Mucosa of gallbladder (tissue), 1 donor: ENCODE measurements around the gene CENPW. TPM values are rescaled to one million over a fixed set of nuclear protein-coding genes. Genes with fewer than 3 reads are reported as not detected.

Experiments used
- DNase-seq: peaks from one replicate; pipeline ENCODE4 v3.0.0-alpha.2; 2020; ENCODE audit warnings: low spot score
- total RNA-seq: library from RNA; stranded (reverse); gene quantifications from one replicate; pipeline ENCODE4 v1.2.1, GENCODE V29; 2021
- donor health status: DM: no; HTN: no; CAD: no.

Gene CENPW
- total RNA-seq, 1 donor from 2014 or later: 3.3 TPM

DNA sequence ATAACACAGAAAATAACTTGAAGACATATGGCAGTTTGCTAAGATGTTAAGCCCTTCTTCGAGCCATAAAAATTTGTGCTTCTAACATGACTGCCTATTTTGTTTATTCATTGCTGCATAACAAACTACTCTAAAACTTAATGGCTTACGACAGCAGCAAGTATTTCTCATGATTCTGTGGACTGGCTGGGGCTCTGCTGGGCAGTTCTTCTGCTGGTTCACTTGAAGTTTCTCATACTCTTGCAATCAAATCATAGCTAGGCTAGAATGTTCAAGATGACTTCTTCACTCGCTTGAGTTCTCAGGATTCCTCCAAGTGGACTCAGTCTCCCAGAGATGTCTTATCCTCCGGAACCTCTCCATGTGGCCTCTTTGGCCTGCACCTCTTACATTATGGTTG lies 33.4 kb downstream of the CENPW start:
- no peak for DNase-seq

DNA sequence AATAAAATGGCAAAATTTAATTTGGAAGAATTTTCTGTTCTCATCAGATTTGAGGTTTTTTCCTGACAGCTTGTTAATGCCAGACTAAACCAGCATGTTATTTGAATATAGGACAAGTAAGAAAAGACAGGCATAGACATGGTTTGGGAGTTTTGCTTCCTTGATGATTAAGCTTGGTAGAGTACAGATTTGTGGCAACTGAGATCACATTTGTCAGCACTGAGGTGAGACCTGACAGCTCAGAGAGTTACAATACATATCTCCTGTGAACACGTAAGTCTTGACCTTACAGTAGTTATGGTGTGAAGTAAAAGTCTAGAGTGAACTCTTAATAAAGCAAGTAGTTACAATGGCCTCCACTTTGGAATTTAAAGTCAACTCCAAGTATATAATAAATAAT lies 34.5 kb downstream of the CENPW start:
- DNase-seq: no peak

DNA sequence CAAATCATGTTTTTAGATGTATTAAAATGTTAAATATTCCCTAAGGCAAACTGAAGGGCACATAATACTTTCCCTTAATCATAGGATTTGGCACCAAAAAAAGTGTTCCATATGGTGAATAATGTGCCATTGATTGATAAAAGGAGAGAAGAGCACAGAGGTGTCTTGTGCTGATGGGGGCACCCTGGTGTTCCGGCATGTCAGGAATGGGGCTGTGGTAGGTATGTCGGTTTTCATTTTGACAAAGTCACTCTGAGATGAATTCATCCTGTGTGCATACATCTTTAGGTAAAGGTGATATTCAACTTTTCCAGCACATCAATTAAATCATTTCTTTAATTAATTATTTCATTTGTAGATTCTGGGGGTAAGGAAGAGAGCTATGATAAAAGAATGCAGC lies 36.8 kb downstream of the CENPW start:
- no peak for DNase-seq

DNA sequence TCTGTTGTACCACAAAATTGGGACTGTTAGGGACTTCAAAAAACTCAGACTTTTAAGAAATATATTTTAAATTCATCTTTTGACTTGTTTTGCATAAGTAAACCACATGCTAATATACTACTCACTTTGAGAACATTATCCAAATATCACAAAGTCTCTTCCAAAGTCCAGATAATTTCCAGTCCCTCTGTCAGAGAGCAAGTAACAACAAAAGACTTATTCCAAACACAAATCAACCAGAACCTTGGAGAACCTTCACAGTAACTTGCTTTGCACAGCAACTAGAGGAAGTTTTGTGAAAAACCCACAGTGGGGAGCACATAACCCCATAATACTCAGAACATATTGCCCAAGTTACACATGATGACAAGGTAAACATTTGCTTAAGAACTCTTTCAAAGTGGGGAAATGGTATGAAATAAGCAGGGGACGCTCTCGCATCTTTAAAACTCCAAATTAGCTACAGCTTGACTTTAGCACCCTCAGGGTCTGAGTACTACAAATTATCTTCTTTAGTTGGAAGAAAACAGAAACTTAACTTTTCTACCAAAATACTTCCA lies 37.8 kb downstream of the CENPW start:
- DNase-seq: no peak

DNA sequence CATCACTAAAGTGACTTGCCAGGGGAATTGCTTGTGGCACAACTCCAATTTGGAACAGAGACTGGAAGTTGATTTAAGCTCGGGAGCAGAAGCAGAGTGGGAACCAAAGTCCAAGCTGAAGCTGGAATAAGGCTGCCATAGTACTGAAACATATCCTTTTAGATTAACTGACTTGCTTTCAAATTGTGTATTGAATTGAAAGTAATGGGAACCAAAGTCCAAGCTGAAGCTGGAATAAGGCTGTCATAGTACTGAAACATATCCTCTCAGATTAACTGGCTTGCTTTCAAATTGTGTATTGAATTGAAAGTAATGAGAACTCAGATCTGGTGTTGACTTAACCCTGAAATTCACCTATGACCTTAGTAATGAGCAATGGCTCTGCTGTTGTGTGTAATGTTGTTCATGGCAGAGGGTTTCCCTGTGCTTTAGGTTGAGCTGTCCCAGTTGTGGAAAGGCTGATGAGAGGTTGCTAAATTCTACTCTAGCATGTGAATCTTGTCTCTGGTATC lies 40.2 kb downstream of the CENPW start:
- peak; percentile 34 for DNase-seq

DNA sequence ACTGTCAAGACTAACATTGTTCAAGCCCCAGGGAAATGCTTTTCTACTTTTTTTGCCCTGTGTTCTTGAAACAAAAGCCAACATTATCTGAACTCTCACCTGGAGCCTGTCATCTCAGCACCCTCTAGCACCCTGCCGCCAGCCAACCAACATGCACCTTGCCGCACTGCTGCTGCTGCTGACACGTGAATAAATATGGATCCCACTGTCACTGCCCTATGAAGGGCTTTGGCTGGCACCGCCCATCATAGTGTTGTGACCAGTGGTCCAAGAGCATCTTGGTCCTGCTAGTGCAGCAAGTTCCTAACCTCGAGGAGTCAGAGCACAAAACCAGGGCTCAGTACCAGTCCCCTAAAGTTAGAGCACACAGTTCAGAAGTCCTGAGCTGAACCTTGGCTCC lies 41.6 kb downstream of the CENPW start:
- no peak for DNase-seq

DNA sequence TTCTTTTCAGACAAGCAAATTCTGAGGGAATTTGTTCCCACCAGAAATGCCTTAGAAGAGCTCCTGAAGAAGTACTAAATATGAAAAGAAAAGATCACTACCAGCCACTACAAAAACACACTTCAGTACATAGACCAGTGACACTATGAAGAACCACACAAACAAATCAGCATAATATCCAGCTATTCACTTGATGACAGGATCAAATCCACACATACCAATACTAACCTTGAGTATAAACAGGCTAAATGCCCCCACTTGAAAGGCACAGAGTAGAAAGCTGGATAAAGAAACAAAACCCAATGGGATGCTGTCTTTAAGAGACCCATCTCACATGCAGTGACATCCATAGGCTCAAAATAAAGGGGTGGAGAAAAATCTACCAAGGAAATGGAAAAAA lies 43.3 kb downstream of the CENPW start:
- no peak for DNase-seq

DNA sequence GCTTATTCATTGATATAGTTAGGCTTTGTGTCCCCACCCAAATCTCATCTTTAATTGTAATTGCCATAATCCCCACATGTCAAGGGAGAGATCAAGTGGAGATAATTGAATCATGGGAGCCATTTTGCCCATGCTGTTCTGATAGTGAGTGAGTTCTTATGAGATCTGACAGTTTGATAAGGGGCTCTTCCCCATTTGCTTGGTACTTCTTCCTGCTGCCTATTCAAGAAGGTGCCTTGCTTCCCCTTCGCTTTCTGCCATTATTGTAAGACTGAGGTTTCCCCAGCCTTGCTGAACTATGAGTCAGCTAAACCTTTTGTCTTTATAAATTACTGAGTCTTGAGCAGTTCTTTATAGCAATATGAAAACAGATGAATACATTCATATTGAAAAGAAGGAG lies 45.6 kb downstream of the CENPW start:
- no peak for DNase-seq

DNA sequence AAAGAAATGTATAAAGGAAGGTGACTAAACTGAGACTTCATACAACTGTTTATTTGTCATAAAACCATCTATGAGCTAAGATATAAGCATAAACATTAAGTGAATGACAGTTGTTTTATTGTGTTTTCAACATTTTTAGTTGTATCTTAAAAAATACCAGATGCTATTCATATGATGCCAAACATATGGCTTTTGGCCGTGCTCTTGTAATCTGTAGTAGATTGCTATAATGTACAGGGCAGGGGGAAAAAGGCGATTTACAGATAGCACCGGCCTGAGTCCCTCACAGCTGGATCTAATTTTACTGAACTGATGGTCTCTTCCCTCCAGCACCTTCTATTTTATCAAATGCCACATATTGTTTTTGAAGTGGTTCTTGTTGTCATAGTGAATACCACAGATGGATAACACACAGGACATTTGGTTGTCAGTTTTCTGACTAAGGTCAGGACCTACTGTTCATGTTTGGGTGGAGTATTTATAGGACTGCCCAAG lies 48.2 kb downstream of the CENPW start:
- no peak for DNase-seq

DNA sequence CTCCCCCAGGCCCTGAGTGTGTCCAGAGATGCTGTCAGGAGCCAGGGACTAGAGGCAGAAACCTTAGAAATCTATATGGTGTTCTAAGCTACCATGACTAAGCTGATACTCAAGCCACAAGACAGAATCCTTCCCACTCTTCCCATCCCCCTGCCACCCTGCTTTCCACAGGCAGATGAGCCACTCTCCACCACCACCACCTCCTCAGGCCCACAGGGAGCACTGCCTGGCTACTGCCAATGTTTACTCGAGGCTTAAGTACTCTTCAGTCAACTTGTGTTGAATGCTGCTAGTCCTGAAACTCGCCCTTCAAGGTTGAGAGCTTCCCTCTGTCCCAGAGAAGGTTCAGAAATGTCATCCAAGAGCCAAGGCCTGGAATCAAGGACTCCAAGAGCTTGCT lies 56.2 kb downstream of the CENPW start:
- DNase-seq: no peak
